ENCODE measurements around the gene CDH4.

Gene CDH4

GRCh38 chr20:61748376-61748775 is 496.3 kb downstream of the CDH4 start:
- TF ChIP-seq CTCF (IDR thresholded peaks at IDR 0.05; ENCODE audit: low read depth, low read length): no peak
- no peak overlapping the region for H3K4me3 ChIP-seq (ENCODE audit: low read depth, low read length)

- TF ChIP-seq CTCF (IDR thresholded peaks at IDR 0.05; ENCODE audit: low read depth, low read length): no peak
- no peak overlapping the region for H3K4me3 ChIP-seq (ENCODE audit: low read depth, low read length)
Measured at GRCh38 chr20:61749406-61750075, 497.5 kb downstream of the CDH4 start.

- no peak for TF ChIP-seq CTCF (IDR thresholded peaks at IDR 0.05; ENCODE audit: low read depth, low read length)
Measured at GRCh38 chr20:61750093-61750492, 498.0 kb downstream of the CDH4 start.

GRCh38 chr20:61752576-61752975 is 500.5 kb downstream of the CDH4 start:
- no peak for TF ChIP-seq CTCF (IDR thresholded peaks at IDR 0.05; ENCODE audit: low read depth, low read length)
- no peak overlapping the region for H3K4me3 ChIP-seq (ENCODE audit: low read depth, low read length)

More at GRCh38 chr20:61750093-61750492, 498.0 kb downstream of the CDH4 start:
- H3K4me3 ChIP-seq (ENCODE audit: low read depth, low read length): no peak overlapping the region

GRCh38 chr20:61753316-61753942 is 501.4 kb downstream of the CDH4 start:
- no peak overlapping the region for H3K4me3 ChIP-seq (ENCODE audit: low read depth, low read length)
- TF ChIP-seq CTCF (IDR thresholded peaks at IDR 0.05; ENCODE audit: low read depth, low read length): no peak

GRCh38 chr20:61753987-61754956 is 502.2 kb downstream of the CDH4 start:
- no peak overlapping the region for H3K4me3 ChIP-seq (ENCODE audit: low read depth, low read length)
- TF ChIP-seq CTCF (IDR thresholded peaks at IDR 0.05; ENCODE audit: low read depth, low read length): no peak
